ENCODE measurements around the gene MUCL3. TPM values are rescaled to one million over a fixed set of nuclear protein-coding genes. Genes with fewer than 3 reads are reported as not detected.

Gene MUCL3
- total RNA-seq, 1 donor from 2014 or later: not detected

- peaks cover 3% of the 10 kb centered on the region for H3K4me1 Mint-ChIP-seq (ENCODE audit: unreplicated experiment)
- DNase-seq (ENCODE audit: low spot score): no peak
Measured at GRCh38 chr6:30931969-30932645, 8.7 kb upstream of the MUCL3 start, which contains the start of gene SFTA2. Gene SFTA2, minus strand, starts transcription at chr6:30932170. Its CDS starts 74 bp downstream, at chr6:30932096.

GRCh38 chr6:30932665-30933365 lies 8.0 kb upstream of the MUCL3 start:
- TF ChIP-seq CTCF (IDR thresholded peaks at IDR 0.05; ENCODE audit: unreplicated experiment): no peak
- Mint-ChIP-seq H3K4me1 (ENCODE audit: unreplicated experiment) (peaks cover 3% of the 10 kb centered on the region), H3K27me3 (ENCODE audit: unreplicated experiment) (no peaks in the 10 kb centered on the region), H3K9me3 (ENCODE audit: unreplicated experiment) (no peaks in the 10 kb centered on the region), H3K27ac (ENCODE audit: unreplicated experiment) (no peak overlapping the region), H3K36me3 (ENCODE audit: low read depth, unreplicated experiment) (peaks cover 11% of the 10 kb centered on the region), H3K4me3 (ENCODE audit: unreplicated experiment) (no peak overlapping the region)
- no peak for DNase-seq (ENCODE audit: low spot score)

More at GRCh38 chr6:30931969-30932645, 8.7 kb upstream of the MUCL3 start, which contains the start of gene SFTA2:
- Mint-ChIP-seq H3K9me3 (ENCODE audit: unreplicated experiment) (no peaks in the 10 kb centered on the region), H3K4me3 (ENCODE audit: unreplicated experiment) (no peak within 1 kb of the TSS), H3K27me3 (ENCODE audit: unreplicated experiment) (no peaks in the 10 kb centered on the region), H3K36me3 (ENCODE audit: low read depth, unreplicated experiment) (peaks cover 16% of the 10 kb centered on the region), H3K27ac (ENCODE audit: unreplicated experiment) (no peak within 1 kb of the TSS)
- TF ChIP-seq CTCF (IDR thresholded peaks at IDR 0.05; ENCODE audit: unreplicated experiment): no peak

GRCh38 chr6:30935018-30935417 lies 5.8 kb upstream of the MUCL3 start:
- no peak overlapping the region for H3K27ac Mint-ChIP-seq (ENCODE audit: unreplicated experiment)
- no peaks in the 10 kb centered on the region for H3K9me3 Mint-ChIP-seq (ENCODE audit: unreplicated experiment)
- H3K4me3 Mint-ChIP-seq (ENCODE audit: unreplicated experiment): peak overlapping the region; percentile 9
- peaks cover 3% of the 10 kb centered on the region for H3K4me1 Mint-ChIP-seq (ENCODE audit: unreplicated experiment)
- H3K36me3 Mint-ChIP-seq (ENCODE audit: low read depth, unreplicated experiment): no peaks in the 10 kb centered on the region
- no peak for DNase-seq (ENCODE audit: low spot score)
- no peak for TF ChIP-seq CTCF (IDR thresholded peaks at IDR 0.05; ENCODE audit: unreplicated experiment)
- peaks cover 2% of the 10 kb centered on the region for H3K27me3 Mint-ChIP-seq (ENCODE audit: unreplicated experiment)

GRCh38 chr6:30937265-30937664 lies 3.5 kb upstream of the MUCL3 start:
- peaks cover 6% of the 10 kb centered on the region for H3K4me1 Mint-ChIP-seq (ENCODE audit: unreplicated experiment)
- DNase-seq (ENCODE audit: low spot score): no peak
- H3K36me3 Mint-ChIP-seq (ENCODE audit: low read depth, unreplicated experiment): no peaks in the 10 kb centered on the region
- H3K4me3 Mint-ChIP-seq (ENCODE audit: unreplicated experiment): no peak overlapping the region
- TF ChIP-seq CTCF (IDR thresholded peaks at IDR 0.05; ENCODE audit: unreplicated experiment): no peak
- no peaks in the 10 kb centered on the region for H3K9me3 Mint-ChIP-seq (ENCODE audit: unreplicated experiment)
- H3K27me3 Mint-ChIP-seq (ENCODE audit: unreplicated experiment): peaks cover 5% of the 10 kb centered on the region
- no peak overlapping the region for H3K27ac Mint-ChIP-seq (ENCODE audit: unreplicated experiment)

- no peak overlapping the region for H3K4me3 Mint-ChIP-seq (ENCODE audit: unreplicated experiment)
- peaks cover 8% of the 10 kb centered on the region for H3K27me3 Mint-ChIP-seq (ENCODE audit: unreplicated experiment)
- no peaks in the 10 kb centered on the region for H3K36me3 Mint-ChIP-seq (ENCODE audit: low read depth, unreplicated experiment)
- H3K27ac Mint-ChIP-seq (ENCODE audit: unreplicated experiment): no peak overlapping the region
- no peak for DNase-seq (ENCODE audit: low spot score)
- no peak for TF ChIP-seq CTCF (IDR thresholded peaks at IDR 0.05; ENCODE audit: unreplicated experiment)
- no peaks in the 10 kb centered on the region for H3K9me3 Mint-ChIP-seq (ENCODE audit: unreplicated experiment)
- H3K4me1 Mint-ChIP-seq (ENCODE audit: unreplicated experiment): peaks cover 6% of the 10 kb centered on the region
Measured at GRCh38 chr6:30938730-30939129, 2.0 kb upstream of the MUCL3 start.

All from endothelial cell (in vitro differentiated cells).